ENCODE measurements around the gene PCDH9. TPM values are rescaled to one million over a fixed set of nuclear protein-coding genes. Genes with fewer than 3 reads are reported as not detected.

The PCDH9 gene
- total and polyA plus RNA-seq, 7 donors = under 0.01 to 15.7 (median 8.7) TPM; not detected in 1

DNA sequence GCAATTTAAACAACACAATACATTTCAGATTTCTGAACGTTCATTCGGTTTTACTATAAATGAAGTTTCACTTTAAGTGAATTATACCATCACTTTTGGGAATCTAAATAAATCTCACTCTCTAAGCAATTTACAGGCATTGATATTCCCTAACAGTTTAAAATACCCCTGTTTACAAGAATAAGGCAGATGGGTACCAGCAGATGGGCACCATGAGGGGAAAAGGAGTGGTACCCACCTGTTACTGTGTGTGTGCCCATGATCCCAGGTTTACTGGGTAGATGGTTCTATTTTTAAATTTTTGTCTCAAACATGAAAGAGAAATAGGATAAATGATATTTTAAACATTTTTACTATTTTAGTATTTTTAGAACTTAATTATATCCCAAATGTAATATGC, 212.9 kb downstream of the PCDH9 start:
- H3K27ac ChIP-seq = no peak overlapping the region
- no peaks in the 10 kb centered on the region for H3K9me3 ChIP-seq
- no peaks in the 10 kb centered on the region for H3K27me3 ChIP-seq
- intact Hi-C loops (cut with DNase I) = no loop called here
- H3K4me3 ChIP-seq = no peak overlapping the region
- H3K4me1 ChIP-seq = no peaks in the 10 kb centered on the region
- TF ChIP-seq POLR2A (IDR thresholded peaks at IDR 0.05) (no peak), POLR2AphosphoS5 (IDR thresholded peaks at IDR 0.05) (no peak), EP300 (IDR thresholded peaks at IDR 0.05) (no peak)
- TF ChIP-seq, protein P1, sequence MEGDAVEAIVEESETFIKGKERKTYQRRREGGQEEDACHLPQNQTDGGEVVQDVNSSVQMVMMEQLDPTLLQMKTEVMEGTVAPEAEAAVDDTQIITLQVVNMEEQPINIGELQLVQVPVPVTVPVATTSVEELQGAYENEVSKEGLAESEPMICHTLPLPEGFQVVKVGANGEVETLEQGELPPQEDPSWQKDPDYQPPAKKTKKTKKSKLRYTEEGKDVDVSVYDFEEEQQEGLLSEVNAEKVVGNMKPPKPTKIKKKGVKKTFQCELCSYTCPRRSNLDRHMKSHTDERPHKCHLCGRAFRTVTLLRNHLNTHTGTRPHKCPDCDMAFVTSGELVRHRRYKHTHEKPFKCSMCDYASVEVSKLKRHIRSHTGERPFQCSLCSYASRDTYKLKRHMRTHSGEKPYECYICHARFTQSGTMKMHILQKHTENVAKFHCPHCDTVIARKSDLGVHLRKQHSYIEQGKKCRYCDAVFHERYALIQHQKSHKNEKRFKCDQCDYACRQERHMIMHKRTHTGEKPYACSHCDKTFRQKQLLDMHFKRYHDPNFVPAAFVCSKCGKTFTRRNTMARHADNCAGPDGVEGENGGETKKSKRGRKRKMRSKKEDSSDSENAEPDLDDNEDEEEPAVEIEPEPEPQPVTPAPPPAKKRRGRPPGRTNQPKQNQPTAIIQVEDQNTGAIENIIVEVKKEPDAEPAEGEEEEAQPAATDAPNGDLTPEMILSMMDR (IDR thresholded peaks at IDR 0.05) = no peak
- 83 to 86% methylated on average over 2 of the region's 2 CpGs for WGBS, 2 donors
- DNase-seq = no peak
- no peaks in the 10 kb centered on the region for H3K36me3 ChIP-seq

DNA sequence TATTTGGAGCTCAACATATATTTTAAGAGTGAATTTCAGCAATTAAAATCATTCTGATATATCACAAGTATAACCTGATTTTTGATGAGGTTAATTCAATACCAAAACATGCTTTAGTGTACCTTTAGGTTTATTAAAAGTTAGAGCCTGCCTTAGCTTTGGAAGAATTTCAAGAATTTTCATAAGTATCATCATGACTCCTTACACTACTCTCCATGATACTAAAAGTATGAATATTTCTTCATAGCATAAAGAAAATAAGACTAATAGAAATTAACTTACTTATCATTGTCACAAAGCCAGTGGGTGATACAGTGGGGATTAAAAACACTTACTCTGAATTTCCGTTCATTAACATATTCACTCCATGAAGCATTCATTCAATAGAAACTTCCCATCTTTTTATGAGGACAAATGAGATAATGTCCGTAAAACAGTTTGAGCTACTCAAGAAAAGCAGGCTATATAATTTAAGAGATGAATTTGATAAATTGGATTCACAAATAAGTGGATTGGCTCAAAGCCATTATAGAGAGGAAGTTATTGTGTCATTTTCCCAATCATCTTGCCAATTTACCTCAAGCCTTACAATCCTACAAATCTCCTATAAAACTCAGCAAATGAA, 214.0 kb downstream of the PCDH9 start:
- no peak for DNase-seq
- H3K9me3 ChIP-seq = no peaks in the 10 kb centered on the region
- intact Hi-C loops (cut with DNase I) = no loop called here
- TF ChIP-seq EP300 (IDR thresholded peaks at IDR 0.05) = no peak
- no peak for TF ChIP-seq POLR2AphosphoS5 (IDR thresholded peaks at IDR 0.05)
- TF ChIP-seq POLR2A (IDR thresholded peaks at IDR 0.05) = no peak
- TF ChIP-seq, protein P1 (IDR thresholded peaks at IDR 0.05) = no peak
- H3K4me1 ChIP-seq = no peaks in the 10 kb centered on the region
- H3K27ac ChIP-seq = no peak overlapping the region
- no peak overlapping the region for H3K4me3 ChIP-seq
- no peaks in the 10 kb centered on the region for H3K27me3 ChIP-seq
- WGBS, 2 donors = 88 to 90% methylated on average over 2 of the region's 2 CpGs
- H3K36me3 ChIP-seq = no peaks in the 10 kb centered on the region

DNA sequence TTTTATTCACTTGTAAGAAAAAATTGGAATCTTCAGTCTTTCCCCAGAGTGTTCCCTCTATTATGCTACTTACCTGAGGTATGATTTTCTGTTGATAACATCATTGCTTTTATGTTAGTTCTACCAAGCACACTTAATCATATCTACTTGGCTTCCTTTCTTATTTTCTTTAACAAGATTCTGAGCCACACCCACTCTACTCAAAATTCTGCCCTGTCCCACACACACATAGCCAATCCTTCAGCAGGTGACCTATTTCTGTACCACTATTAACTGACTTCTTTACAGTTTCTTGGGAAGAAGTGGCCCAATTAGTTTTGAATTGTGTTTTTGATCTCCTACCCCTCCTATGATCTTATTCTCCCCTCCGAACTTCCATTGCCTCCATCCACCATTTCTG, 215.7 kb downstream of the PCDH9 start:
- no peak for TF ChIP-seq POLR2AphosphoS5 (IDR thresholded peaks at IDR 0.05)
- TF ChIP-seq EP300 (IDR thresholded peaks at IDR 0.05) = no peak
- TF ChIP-seq, protein P1 (IDR thresholded peaks at IDR 0.05) = no peak
- TF ChIP-seq POLR2A (IDR thresholded peaks at IDR 0.05) = no peak
- H3K4me1 ChIP-seq = no peaks in the 10 kb centered on the region
- no peak for DNase-seq
- no peaks in the 10 kb centered on the region for H3K27me3 ChIP-seq
- no peak overlapping the region for H3K27ac ChIP-seq
- H3K9me3 ChIP-seq = no peaks in the 10 kb centered on the region
- WGBS, 2 donors = 79 to 87% methylated on average over 1 of the region's 1 CpG
- no peak overlapping the region for H3K4me3 ChIP-seq
- intact Hi-C loops (cut with DNase I) = no loop called here
- H3K36me3 ChIP-seq = no peaks in the 10 kb centered on the region

DNA sequence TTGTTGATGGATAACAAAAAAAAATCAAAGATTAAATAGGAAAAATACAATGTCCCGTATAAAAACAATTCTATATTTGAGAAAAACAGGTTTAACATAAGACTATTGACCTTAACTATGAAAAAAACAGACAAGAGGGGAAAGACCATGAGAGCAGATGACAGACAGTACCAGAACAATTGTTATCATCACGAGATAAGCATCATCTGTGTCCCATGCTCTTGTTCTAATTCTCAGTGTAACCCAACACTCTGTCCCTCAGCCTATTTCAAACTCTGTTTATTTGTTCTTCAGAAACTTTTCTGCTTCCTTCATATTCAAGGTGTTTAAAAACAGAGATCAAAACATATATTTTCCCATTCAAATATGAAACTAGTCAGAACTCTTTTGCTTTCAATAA, 216.4 kb downstream of the PCDH9 start:
- intact Hi-C loops (cut with DNase I) = no loop called here
- WGBS, 2 donors = 48 to 70% methylated on average over 2 of the region's 2 CpGs
- TF ChIP-seq EP300 (IDR thresholded peaks at IDR 0.05) (no peak), POLR2AphosphoS5 (IDR thresholded peaks at IDR 0.05) (no peak), POLR2A (IDR thresholded peaks at IDR 0.05) (no peak)
- TF ChIP-seq, protein P1 (IDR thresholded peaks at IDR 0.05) = no peak
- no peaks in the 10 kb centered on the region for H3K36me3 ChIP-seq
- H3K4me1 ChIP-seq = no peaks in the 10 kb centered on the region
- no peaks in the 10 kb centered on the region for H3K9me3 ChIP-seq
- no peak overlapping the region for H3K4me3 ChIP-seq
- DNase-seq = no peak
- H3K27ac ChIP-seq = no peak overlapping the region
- no peaks in the 10 kb centered on the region for H3K27me3 ChIP-seq
